Embryonic facial prominence (tissue), 1 donor: ENCODE measurements around the gene WDR11.
"Not testable (repeated sequence)": the region's sequence is repeated elsewhere in the genome, so short reads cannot be mapped to it uniquely, and the experiment has no call there.

ENCODE experiments used
- DNase-seq: peaks from one replicate; pipeline ENCODE4 v3.0.0-alpha.2; 2016; ENCODE audit errors: extremely low spot score

WDR11 gene

GRCh38 chr10:120841522-120842189 is 9.5 kb upstream of the WDR11 start:
- DNase-seq: no peak

GRCh38 chr10:120854388-120854787 is 3.2 kb downstream of the WDR11 start:
- DNase-seq: no peak

- DNase-seq: no peak
Measured at GRCh38 chr10:120861178-120861855, 10.2 kb downstream of the WDR11 start.

- DNase-seq: no peak
Measured at GRCh38 chr10:120873741-120874140, 22.6 kb downstream of the WDR11 start.

GRCh38 chr10:120883071-120883470 is 31.9 kb downstream of the WDR11 start:
- DNase-seq: no peak

GRCh38 chr10:120887482-120887881 is 36.3 kb downstream of the WDR11 start:
- no peak for DNase-seq

GRCh38 chr10:120891365-120891764 is 40.2 kb downstream of the WDR11 start:
- DNase-seq: no peak

- DNase-seq: no peak
Measured at GRCh38 chr10:120894556-120894955, 43.4 kb downstream of the WDR11 start.

- no peak for DNase-seq
Measured at GRCh38 chr10:120897343-120897742, 46.2 kb downstream of the WDR11 start.

GRCh38 chr10:120905268-120905667 is 54.1 kb downstream of the WDR11 start:
- no peak for DNase-seq

- DNase-seq: no peak
Measured at GRCh38 chr10:120917521-120918250, 66.5 kb downstream of the WDR11 start.

- DNase-seq: not testable (repeated sequence)
Measured at GRCh38 chr10:120923886-120924285, 72.7 kb downstream of the WDR11 start.

- DNase-seq: no peak
Measured at GRCh38 chr10:120926611-120927010, 75.4 kb downstream of the WDR11 start.

GRCh38 chr10:120927352-120927751 is 76.2 kb downstream of the WDR11 start:
- DNase-seq: no peak

- DNase-seq: no peak
Measured at GRCh38 chr10:120929166-120929565, 78.0 kb downstream of the WDR11 start.

- DNase-seq: no peak
Measured at GRCh38 chr10:120931423-120931822, 80.3 kb downstream of the WDR11 start.

GRCh38 chr10:120931999-120932398 is 80.8 kb downstream of the WDR11 start:
- DNase-seq: no peak

- no peak for DNase-seq
Measured at GRCh38 chr10:120938822-120939221, 87.7 kb downstream of the WDR11 start.

GRCh38 chr10:120940299-120940900 is 89.2 kb downstream of the WDR11 start:
- no peak for DNase-seq

GRCh38 chr10:120941501-120941900 is 90.3 kb downstream of the WDR11 start:
- DNase-seq: no peak

- DNase-seq: peak; percentile 79
Measured at GRCh38 chr10:120942806-120943413, 91.7 kb downstream of the WDR11 start.

GRCh38 chr10:120943542-120943941 is 92.4 kb downstream of the WDR11 start:
- DNase-seq: no peak
